Keratinocyte (primary cell): ENCODE measurements around the gene IQGAP3.

Source experiments
- CTCF ChIP-seq, 3 experiments: IDR thresholded peaks in 1 of 3; conservative IDR thresholded peaks in 1 of 3; optimal IDR thresholded peaks in 1 of 3; 2 replicates in 2 of 3; 3 replicates in 1 of 3; pipeline versions ENCODE3 to v1.5.1; 2011; ENCODE audit warnings: low read length in 3 of 3, mild to moderate bottlenecking in 3 of 3, moderate library complexity in 2 of 3, control low read depth in 1 of 3, inconsistent platforms in 1 of 3; ENCODE audit not compliant: insufficient read depth in 2 of 3; ENCODE audit errors: extremely low read depth in 1 of 3
- EZH2 ChIP-seq: IDR thresholded peaks from one replicate; pipeline ENCODE4 v1.6.1; 2012; ENCODE audit warnings: inconsistent platforms, mild to moderate bottlenecking, low read length, moderate library complexity

DNA sequence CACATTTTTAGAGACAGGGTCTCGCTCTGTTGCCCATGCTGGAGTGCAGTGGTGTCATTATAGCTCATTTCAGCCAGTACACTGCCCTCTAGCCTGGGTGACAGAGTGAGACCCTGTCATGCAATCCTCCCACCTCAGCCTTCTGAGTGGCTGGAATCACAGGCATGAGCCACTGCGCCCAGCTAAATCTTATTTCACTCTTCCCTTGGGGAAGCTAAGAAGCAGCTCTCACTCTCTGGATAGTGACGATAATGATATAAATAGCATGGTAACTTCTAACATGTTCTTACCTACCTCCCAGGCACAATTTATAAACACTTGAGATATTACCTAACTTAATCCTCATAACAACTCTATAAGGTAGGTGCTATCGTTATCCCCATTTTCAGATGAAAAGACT is 24.9 kb downstream of the IQGAP3 start:
- TF ChIP-seq CTCF (optimal IDR thresholded peaks at IDR 0.05 in 1 of 3, IDR thresholded peaks at IDR 0.05 in 1 of 3, conservative IDR thresholded peaks at IDR 0.05 in 1 of 3; ENCODE audit: extremely low read depth in 1 of 3, insufficient read depth in 2 of 3, low read length in 3 of 3) (no peak), EZH2 (no peak)
